ENCODE results near the gene NTRK3.
"Not testable (repeated sequence)": the region's sequence is repeated elsewhere in the genome, so short reads cannot be mapped to it uniquely, and the experiment has no call there.

The NTRK3 gene

GRCh38 chr15:87874896-87875711, 381.4 kb downstream of the NTRK3 start:
- DNase-seq (ENCODE audit: low spot score): no peak

- DNase-seq (ENCODE audit: low spot score): no peak
These were observed 383.0 kb downstream of the NTRK3 start for GRCh38 chr15:87873516-87873915.

- no peak for DNase-seq (ENCODE audit: low spot score)
These were observed 384.7 kb downstream of the NTRK3 start for GRCh38 chr15:87871731-87872320.

- DNase-seq (ENCODE audit: low spot score): no peak
These were observed 385.3 kb downstream of the NTRK3 start for GRCh38 chr15:87871258-87871681.

GRCh38 chr15:87866961-87867360, 389.6 kb downstream of the NTRK3 start:
- no peak for DNase-seq (ENCODE audit: low spot score)

- no peak for DNase-seq (ENCODE audit: low spot score)
These were observed 393.4 kb downstream of the NTRK3 start for GRCh38 chr15:87863152-87863551.

GRCh38 chr15:87860743-87861142, 395.8 kb downstream of the NTRK3 start:
- no peak for DNase-seq (ENCODE audit: low spot score)

GRCh38 chr15:87858651-87859050, 397.9 kb downstream of the NTRK3 start:
- no peak for DNase-seq (ENCODE audit: low spot score)

GRCh38 chr15:87851497-87851896, 405.0 kb downstream of the NTRK3 start:
- no peak for DNase-seq (ENCODE audit: low spot score)

- DNase-seq (ENCODE audit: low spot score): no peak
These were observed 405.6 kb downstream of the NTRK3 start for GRCh38 chr15:87850916-87851315.

- DNase-seq (ENCODE audit: low spot score): no peak
These were observed 407.4 kb downstream of the NTRK3 start for GRCh38 chr15:87849181-87849580.

GRCh38 chr15:87848012-87848411, 408.5 kb downstream of the NTRK3 start:
- no peak for DNase-seq (ENCODE audit: low spot score)

GRCh38 chr15:87846746-87847145, 409.8 kb downstream of the NTRK3 start:
- DNase-seq (ENCODE audit: low spot score): no peak

GRCh38 chr15:87843312-87843711, 413.2 kb downstream of the NTRK3 start:
- no peak for DNase-seq (ENCODE audit: low spot score)

GRCh38 chr15:87841426-87841998, 415.0 kb downstream of the NTRK3 start:
- DNase-seq (ENCODE audit: low spot score): no peak

- not testable (repeated sequence) for DNase-seq (ENCODE audit: low spot score)
These were observed 420.7 kb downstream of the NTRK3 start for GRCh38 chr15:87835830-87836229.

GRCh38 chr15:87833333-87833732, 423.2 kb downstream of the NTRK3 start:
- not testable (repeated sequence) for DNase-seq (ENCODE audit: low spot score)

- no peak for DNase-seq (ENCODE audit: low spot score)
These were observed 427.0 kb downstream of the NTRK3 start for GRCh38 chr15:87829332-87830050.

GRCh38 chr15:87828608-87829007, 427.9 kb downstream of the NTRK3 start:
- no peak for DNase-seq (ENCODE audit: low spot score)

GRCh38 chr15:87827131-87827530, 429.4 kb downstream of the NTRK3 start:
- DNase-seq (ENCODE audit: low spot score): no peak

- DNase-seq (ENCODE audit: low spot score): no peak
These were observed 430.3 kb downstream of the NTRK3 start for GRCh38 chr15:87826119-87826747.

GRCh38 chr15:87818756-87819155, 437.8 kb downstream of the NTRK3 start:
- DNase-seq (ENCODE audit: low spot score): no peak

Measured in CD4-positive, alpha-beta T cell treated with Interleukin-15 for 4 hours (primary cell).